ENCODE measurements around the gene EPHB2.

Gene EPHB2

DNA sequence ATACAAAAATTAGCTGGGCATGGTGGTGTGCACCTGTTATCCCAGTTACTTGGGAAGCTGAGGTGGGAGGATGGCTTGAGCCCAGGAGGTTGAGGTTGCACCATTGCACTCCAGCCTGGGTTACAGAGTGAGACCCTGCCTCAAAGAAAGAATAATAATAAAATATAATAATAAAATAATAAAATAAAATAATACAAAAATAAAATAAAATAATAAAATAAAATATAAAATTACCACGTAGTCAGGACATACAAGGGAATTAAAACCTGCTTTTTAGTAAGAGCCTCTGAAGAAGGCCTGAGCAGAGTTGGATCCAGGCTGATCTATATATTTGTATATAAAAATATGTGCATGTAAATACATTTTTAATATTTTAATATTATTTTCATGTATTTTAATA lies 41.7 kb downstream of the EPHB2 start:
- DNase-seq, result no peak

DNA sequence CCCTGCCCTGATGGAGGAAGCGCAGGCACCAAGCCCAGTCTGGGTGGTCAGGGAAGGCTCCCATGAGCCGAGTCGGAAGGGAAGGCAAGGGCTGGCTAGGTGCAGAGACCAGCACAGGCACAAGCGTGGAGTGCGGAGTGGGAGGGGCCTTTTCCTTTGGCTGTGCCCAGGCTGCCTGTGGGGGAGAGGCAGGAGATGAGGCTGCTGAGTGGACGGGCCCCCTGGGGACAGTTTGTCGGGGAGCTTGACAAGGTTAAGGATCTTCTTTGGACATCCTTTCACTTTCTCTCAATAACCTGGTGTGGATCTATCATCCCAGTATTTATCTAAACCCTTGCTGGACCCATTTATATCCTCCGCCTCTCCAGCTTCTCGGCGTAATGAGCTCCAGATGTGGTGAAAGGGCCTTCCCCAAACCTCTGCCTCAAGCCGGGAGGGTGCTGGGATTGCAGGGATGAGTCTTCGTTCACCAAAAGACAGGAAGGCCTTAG lies 42.9 kb downstream of the EPHB2 start:
- no peak for DNase-seq

DNA sequence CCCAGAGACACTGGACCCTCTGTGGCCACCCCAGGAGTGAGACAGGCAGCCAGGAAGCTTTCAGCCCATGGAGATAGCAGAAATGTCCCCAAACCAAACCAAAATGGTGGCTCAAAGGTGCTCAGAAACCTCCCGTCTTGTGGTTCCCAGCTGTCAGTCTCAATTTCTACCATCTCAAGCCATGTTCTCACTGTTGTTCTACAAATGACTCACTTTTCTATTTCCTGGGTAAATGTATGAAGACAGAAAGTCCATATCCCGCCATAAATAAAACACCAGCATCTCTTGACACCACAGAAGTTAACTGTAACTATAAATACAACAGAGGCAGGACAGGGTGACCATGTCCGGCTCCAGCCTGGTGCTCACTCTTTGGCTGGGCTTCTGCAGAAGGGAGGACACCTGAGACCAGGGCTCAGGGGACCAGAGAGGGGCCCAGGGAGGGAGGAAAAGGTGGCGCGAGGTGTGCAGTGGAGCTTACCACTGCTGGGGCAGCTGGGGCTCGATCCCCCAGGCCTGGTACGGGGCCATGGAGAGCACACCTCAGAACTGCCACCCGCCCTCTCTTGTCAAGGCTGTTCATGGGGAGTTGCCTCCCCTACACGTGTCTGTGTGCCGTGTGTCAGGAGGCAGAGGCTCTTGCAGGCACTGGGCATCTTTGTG lies 43.6 kb downstream of the EPHB2 start:
- DNase-seq, result no peak

GRCh38 chr1:22754824-22755223 lies 44.2 kb downstream of the EPHB2 start:
- no peak for DNase-seq

GRCh38 chr1:22755641-22756040 lies 45.0 kb downstream of the EPHB2 start:
- no peak for DNase-seq

- DNase-seq, result no peak
Measured at GRCh38 chr1:22756125-22756735, 45.6 kb downstream of the EPHB2 start.

GRCh38 chr1:22760455-22760854 lies 49.8 kb downstream of the EPHB2 start:
- no peak for DNase-seq

- no peak for DNase-seq
Measured at GRCh38 chr1:22761101-22761500, 50.5 kb downstream of the EPHB2 start.

DNA sequence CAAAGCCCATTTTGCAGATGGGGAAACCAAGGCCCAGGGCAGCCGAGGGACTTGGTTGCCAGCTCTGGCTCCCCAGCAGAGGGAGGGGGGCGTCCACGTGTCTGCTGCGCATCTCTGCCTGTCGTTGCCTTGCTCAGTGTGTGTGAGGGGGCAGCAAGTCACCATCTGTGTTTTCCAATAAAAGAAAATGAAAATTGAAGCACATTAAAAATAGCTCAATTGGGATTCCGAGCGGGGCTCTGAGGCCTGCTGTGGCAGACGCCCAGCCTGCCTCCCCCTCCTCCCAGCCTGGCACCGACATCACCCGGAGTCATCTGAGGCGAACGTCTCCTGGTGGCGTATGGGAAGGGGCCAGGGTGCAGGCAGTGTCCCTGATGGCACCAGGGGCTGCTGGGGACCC lies 51.2 kb downstream of the EPHB2 start:
- DNase-seq, result no peak

- no peak for DNase-seq
Measured at GRCh38 chr1:22763487-22764200, 53.0 kb downstream of the EPHB2 start.

GRCh38 chr1:22767852-22768251 lies 57.2 kb downstream of the EPHB2 start:
- DNase-seq, result no peak

DNA sequence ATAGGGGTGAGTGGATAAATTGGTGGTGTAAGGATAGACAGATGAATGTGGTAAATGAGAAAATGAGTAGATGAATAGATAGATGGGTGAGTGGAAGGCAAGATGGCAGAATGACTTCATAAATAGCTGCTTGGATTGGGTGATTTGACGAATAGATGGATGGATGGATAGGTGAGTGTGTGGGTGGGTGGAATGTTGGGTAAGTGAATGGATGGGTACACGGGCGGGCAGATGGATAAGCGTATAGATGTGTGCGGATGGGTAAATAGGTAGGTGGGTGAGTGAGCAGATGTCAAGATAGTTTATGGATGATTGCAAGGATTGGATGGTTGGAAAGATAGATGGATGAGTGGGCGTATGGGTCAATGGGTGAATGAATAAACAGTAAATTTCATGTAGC lies 59.3 kb downstream of the EPHB2 start:
- no peak for DNase-seq

DNA sequence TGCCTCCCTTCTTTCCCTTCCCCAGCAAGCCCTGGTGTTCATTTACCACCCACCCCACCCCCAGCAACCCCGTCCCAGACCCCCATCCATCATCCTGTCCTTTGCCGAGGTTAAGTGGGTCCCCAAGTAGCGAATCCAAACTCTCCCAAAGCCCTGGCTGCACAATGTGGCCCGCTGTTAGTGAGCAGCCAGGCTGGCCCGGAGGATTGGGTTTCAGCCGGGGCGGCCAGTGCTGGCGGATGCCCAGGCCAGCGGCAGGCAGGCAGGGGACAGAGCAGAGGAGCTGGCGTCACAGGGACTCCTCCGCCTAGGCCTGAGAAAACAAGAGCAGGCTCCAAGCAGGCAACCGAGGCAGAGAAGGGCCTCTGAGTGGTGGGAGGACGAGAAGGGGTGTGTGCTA lies 61.4 kb downstream of the EPHB2 start:
- DNase-seq, result no peak

DNA sequence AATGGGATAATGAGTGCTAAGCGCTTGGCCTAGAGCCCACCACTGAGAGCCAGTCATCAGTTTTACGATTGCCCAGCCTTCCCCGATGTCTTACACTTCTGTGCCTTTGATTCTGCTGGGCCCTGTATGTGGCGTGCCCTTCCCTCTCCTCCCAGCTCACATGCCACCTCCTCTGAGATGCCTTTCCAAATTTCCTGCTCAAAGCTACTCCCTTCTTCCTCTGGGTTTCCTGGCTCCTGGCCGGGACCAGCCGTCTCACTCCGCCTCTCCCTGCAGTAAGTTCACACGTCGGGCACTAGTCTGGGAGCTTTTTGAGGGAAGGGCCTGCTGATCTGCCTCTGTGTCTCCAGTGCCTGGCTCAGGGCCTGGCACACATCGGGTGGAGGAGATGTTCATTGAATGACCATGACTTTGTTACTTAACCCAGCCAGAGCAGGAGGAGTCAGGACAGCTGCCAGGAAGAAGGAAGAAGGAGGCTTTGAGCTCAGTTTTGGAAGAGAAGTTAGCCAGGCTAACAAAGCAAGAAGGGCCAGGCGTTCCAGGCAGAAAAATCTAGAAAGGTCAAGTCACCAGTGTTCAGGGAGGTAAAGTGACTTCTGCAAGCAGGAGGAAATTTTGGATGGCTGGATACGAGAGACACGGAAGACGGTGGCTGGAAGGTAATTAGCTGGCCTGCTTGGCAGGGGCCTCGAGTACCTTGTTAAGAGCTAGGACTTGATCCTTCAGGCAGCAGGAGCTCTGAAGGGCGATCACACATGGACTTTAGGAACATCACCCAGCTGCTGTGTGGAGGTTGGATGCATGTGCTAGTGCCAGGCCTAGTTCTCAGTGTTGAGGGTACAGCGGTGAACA lies 63.6 kb downstream of the EPHB2 start:
- no peak for DNase-seq

GRCh38 chr1:22774833-22775182 lies 64.2 kb downstream of the EPHB2 start:
- DNase-seq, result no peak

DNA sequence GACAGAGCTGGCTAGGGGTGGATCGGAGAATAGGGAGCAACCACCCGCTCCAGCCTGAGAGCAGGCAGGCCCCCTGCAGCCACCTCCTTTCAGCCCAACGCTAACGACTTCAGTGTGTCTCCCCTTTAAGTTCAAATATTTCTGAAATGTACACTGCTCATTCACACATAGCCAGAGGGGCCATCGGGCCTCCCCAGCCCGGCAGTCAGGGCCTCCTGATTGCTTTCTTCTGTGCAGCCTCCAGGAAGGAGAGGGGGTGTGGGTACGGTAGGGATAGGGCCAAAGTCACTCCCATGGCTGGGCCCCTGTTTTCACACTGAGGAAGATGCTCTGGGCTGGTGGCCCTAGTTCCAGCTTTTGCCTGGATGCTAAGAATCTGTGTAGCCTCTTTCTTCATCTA lies 64.8 kb downstream of the EPHB2 start:
- DNase-seq, result no peak

DNA sequence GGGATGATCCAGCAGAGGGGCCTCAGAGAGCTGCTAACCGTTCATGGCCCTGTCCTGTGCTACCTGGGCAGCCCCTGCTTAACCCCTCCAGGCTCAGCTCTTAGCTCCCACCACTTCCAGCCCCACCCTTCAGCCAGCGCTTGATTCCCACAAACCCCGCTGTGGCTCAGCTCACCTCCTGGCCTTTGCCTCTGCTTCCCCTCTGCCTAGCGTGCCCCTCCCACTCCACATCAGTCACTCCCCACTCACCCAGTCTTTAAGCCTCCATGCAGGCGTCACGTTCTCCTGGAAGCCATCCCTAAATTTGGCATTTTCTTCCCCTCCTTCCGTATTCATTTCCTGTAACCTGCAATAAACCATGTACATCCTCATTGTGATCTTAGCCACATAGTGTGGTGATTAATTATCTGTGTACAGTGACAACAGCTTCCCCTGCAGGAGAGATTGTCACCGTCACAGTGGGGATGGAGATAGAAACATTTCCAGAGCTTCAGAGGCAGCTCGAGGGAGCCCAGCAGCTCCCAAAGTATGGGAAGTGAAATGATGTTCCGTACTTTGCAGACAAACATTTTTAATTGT lies 65.5 kb downstream of the EPHB2 start:
- DNase-seq, result no peak

- DNase-seq, result no peak
Measured at GRCh38 chr1:22777388-22778057, 66.9 kb downstream of the EPHB2 start.

- no peak for DNase-seq
Measured at GRCh38 chr1:22778408-22778807, 67.8 kb downstream of the EPHB2 start.

GRCh38 chr1:22778862-22779520 lies 68.4 kb downstream of the EPHB2 start:
- DNase-seq, result no peak

DNA sequence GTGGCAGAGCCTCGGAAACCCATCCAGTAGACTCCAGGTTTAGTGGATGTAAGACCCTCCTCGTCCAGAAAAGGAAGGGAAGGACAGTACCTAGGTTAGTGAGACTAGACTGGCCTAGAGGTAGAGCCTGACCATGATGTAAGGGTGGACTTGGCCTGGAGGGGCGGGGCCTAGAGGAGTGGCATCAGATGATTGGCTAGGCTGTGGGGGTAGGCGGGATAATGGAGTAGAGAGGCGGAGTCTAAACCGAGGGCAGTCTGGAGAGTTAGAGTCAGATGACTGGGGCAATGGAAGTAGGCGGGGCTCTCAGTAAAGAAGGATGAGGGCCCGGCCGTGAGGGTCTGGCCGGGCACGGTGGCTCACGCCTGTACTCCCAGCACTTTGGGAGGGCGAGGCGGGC lies 70.1 kb downstream of the EPHB2 start:
- no peak for DNase-seq

DNA sequence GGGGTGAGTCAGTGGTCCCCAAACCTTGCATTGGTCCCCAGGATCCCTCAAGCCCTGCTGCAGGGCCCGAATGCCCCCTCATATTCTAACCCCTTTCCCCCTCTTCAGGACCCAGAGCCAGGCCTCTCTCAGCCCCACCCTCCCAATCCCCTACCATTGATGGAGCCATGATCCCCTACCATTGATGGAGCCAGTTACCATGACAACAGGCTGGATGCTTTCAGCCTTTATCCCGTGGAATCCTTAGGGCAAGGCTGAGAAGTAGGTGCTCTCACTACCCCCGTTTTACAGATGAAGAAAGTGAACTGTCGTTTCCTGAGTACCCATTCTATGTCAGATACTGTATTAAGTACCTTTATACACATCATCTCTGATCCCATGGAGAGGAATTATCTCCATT lies 70.8 kb downstream of the EPHB2 start:
- no peak for DNase-seq
